Amniotic stem cell (primary cell): ENCODE measurements around the gene PRRC2A.

ENCODE experiments used
- DNase-seq: peaks from one replicate; lab custom pipeline; 2025; lab: John Stamatoyannopoulos, UW

Gene PRRC2A

DNA sequence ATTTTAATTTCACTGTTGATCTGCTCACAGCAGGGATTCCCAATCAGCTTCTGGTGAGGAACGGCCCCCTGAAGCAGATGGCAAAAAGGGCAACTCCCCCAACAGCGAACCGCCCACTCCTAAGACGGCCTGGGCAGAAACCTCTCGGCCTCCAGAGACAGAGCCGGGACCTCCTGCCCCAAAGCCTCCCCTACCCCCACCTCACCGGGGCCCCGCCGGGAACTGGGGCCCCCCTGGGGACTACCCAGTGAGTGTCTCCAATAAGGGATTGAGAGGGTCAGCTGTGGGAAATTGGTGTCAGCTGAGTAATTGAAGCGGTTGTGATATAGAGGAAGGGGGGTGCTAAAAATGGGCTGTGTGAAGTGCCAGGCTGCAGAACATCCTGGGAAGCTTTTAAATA lies 6.4 kb downstream of the PRRC2A start:
- no peak for DNase-seq

DNA sequence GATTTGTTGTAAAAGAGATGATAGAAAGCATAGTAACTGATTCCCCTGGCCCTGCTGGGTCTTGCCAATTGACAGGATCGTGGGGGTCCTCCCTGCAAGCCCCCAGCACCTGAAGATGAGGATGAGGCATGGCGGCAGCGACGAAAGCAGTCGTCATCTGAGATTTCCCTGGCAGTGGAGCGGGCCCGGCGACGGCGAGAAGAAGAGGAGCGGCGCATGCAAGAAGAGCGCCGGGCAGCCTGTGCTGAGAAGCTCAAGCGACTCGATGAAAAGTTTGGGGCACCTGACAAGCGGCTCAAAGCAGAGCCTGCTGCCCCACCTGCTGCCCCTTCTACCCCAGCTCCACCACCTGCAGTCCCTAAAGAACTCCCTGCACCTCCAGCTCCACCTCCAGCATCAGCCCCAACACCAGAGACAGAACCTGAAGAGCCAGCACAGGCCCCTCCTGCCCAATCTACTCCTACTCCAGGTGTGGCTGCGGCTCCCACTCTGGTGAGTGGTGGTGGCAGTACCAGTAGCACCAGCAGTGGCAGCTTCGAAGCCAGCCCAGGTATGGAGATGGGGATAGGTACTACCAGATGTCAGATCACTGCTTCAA lies 7.3 kb downstream of the PRRC2A start:
- DNase-seq: no peak

DNA sequence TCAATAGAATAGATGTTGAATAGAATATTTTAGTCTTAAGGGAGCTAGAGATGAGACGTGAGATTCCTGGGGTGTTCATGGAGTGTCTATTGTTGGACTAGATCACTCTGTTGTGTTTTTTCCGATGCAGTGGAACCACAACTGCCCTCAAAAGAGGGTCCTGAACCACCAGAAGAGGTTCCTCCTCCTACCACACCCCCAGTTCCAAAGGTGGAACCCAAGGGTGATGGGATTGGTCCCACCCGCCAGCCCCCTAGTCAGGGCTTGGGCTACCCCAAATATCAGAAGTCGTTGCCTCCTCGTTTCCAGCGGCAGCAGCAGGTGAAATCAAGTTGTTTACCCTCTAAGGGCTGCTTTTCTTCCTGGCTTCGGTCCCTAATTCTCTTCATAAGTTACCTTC lies 8.5 kb downstream of the PRRC2A start:
- DNase-seq: no peak

DNA sequence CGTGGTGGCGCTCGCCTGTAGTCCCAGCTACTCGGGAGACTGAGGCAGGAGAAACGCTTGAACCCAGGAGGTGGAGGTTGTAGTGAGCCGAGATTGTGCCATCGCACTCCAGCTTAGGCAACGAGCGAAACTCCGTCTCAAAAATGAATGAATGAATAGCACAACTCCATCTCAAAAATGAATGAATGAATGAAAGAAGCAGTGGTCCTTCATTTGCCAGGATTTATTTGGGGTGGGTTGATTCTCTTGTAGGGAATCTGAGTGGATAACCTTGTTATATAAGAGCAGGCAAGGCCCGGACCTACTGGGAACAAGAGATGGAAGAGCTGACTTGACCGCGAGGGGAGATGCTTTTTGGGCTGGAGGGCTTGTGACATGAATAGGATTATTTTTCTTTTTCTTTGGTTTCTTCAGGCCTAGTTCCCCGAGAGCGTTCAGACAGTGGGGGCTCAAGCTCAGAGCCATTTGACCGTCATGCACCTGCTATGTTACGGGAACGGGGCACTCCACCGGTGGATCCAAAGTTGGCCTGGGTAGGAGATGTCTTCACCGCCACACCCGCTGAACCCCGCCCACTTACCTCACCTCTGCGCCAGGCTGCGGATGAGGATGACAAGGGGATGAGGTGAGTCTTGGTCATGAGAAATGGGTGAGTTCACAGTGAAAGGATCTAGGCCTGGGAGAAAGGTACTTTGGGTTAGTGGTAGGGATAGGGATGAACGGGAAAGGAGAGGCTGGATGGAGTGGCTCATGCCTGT lies 9.8 kb downstream of the PRRC2A start:
- no peak for DNase-seq

DNA sequence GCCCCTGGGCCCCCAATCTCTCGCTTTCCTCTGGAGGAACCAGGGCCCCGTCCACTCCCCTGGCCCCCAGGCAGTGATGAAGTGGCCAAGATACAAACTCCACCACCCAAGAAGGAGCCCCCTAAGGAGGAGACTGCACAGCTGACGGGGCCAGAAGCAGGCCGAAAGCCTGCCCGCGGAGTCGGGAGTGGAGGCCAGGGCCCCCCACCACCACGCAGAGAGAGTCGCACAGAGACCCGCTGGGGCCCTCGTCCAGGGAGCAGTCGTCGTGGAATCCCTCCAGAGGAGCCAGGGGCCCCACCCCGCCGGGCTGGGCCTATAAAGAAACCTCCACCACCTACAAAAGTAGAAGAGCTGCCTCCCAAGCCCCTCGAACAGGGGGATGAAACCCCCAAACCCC lies 10.7 kb downstream of the PRRC2A start:
- DNase-seq: no peak

DNA sequence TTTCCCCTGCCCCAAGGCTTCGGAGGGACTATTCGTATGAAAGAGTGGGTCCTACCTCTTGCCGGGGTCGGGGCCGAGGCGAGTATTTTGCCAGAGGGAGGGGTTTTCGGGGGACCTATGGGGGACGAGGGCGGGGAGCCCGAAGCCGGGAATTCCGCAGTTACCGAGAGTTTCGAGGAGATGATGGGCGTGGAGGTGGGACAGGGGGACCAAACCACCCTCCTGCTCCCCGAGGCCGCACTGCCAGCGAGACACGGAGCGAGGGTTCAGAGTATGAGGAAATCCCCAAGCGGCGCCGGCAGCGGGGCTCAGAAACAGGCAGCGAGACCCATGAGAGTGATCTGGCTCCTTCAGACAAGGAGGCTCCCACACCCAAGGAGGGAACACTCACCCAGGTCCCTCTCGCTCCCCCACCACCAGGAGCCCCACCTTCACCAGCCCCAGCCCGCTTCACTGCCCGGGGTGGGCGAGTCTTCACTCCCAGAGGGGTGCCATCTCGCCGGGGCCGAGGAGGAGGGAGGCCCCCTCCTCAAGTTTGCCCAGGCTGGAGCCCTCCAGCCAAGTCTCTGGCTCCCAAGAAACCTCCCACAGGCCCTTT lies 11.3 kb downstream of the PRRC2A start:
- DNase-seq: no peak

DNA sequence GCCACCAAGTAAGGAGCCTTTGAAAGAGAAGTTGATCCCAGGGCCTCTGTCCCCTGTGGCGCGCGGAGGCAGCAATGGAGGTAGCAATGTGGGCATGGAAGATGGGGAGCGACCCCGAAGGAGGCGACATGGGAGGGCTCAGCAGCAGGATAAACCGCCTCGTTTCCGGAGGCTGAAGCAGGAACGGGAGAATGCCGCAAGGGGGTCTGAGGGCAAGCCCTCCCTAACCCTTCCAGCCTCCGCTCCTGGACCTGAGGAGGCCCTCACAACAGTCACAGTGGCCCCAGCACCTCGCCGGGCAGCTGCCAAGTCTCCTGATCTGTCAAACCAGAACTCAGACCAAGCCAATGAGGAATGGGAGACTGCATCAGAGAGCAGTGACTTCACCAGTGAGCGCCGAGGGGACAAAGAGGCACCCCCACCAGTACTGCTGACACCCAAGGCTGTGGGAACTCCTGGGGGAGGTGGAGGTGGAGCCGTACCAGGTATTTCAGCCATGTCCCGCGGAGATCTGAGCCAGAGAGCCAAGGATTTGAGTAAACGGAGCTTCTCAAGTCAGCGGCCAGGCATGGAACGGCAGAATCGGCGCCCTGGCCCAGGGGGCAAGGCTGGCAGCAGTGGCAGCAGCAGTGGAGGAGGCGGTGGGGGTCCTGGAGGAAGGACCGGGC lies 11.9 kb downstream of the PRRC2A start:
- no peak for DNase-seq

DNA sequence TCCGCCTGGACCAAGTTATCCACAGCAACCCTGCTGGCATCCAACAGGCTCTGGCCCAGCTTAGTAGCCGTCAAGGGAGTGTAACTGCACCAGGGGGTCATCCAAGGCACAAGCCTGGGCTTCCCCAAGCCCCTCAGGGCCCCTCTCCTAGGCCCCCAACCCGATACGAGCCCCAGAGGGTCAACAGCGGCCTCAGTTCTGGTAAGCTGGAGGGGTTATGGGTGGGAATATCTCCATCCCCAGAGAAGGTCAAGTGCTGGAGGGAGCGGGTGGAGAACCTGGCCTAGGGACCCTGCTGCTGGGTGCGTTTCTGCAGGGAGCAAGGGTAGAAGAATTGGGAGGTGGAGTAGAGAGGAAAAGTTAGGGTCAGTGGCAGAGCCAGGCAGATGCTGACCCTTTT lies 12.9 kb downstream of the PRRC2A start:
- DNase-seq: no peak

DNA sequence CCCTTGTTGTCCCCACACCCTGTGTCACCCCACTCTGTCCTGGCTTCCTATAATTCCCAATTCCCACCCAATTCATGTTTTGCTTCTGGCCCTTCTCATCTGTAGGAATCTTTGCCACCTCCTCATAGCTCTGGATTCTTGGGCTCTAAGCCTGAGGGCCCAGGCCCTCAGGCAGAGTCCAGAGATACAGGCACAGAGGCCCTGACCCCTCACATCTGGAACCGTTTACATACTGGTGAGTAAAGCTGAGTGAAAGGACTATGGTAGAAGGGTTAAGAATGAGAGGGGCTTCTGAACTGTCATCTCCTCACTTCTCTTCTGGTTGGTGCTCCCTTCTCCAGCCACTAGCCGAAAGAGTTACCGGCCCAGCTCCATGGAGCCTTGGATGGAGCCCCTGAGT lies 13.6 kb downstream of the PRRC2A start:
- no peak for DNase-seq

DNA sequence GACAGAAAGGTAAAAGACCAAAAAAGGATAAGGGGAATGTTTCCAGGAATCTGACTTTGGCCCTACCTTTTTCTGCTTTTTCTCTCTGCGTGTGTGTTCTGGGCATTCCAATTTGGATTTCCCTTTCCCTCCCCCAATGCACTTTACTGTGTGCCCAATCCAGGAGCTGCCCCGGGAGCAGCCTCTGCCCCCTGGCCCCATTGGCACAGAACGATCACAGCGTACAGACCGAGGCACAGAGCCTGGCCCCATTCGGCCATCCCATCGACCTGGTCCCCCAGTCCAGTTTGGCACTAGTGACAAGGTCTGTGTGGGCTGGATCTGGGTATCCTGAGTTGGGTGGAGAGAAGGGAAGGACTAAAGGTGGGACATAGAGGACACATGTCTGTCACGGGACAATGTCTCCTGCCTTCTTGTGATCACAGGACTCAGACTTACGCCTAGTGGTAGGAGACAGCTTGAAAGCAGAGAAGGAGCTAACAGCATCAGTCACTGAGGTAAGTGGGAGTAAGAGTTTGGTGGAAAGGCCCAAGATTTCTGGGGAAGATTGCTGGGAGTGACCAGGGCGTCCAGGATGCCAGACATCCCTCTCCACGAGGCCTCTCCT lies 14.6 kb downstream of the PRRC2A start:
- DNase-seq: no peak

DNA sequence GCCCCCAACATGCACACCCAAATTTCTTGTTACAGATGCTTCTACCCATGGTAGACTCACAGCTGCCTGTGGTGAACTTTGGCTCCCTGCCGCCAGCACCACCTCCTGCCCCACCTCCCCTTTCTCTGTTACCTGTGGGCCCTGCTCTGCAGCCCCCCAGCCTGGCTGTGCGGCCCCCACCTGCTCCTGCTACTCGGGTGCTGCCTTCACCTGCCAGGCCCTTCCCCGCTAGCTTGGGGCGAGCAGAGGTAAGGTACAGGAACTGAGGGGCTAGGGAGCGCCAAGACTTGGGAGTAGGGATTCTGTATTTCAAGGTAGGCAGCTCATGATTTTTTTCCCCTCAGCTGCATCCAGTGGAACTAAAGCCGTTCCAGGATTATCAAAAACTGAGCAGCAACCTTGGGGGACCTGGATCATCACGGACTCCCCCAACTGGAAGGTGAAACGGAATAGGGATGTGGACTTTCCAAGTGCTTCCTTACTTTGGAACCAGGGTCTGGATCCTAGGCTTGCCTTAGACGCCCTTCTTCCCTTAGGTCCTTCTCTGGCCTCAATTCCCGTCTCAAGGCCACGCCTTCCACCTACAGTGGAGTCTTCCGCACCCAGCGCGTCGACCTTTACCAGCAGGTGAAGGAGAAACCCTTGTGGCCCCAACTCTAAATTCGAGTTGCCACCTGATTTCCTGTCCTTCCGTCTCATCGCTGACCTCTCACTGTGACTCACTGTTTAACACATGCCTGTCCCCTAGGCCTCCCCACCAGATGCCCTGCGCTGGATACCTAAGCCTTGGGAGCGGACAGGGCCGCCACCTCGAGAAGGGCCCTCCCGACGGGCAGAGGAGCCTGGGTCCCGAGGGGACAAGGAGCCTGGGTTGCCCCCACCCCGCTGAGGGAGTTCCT lies 16.4 kb downstream of the PRRC2A start:
- no peak for DNase-seq

DNA sequence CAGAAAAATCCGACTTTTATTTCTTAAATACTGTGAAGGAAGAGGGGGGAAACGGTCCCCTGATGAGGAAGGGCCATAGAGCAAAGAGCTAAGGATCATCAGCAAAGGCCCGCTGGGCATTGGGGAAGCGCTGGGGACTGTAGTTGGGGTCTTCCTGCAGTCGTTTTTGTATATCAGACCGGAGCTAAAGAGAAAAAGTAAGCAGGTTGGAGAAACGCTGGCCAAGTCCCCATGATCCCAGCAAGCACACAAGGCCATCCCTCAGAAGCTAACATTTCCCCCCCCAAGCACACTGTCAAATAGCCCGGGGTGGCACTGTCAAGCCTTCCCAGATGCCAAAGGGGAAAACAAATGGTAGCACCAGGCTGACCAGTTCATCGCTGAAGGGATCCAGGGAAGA lies 18.5 kb downstream of the PRRC2A start:
- no peak for DNase-seq

DNA sequence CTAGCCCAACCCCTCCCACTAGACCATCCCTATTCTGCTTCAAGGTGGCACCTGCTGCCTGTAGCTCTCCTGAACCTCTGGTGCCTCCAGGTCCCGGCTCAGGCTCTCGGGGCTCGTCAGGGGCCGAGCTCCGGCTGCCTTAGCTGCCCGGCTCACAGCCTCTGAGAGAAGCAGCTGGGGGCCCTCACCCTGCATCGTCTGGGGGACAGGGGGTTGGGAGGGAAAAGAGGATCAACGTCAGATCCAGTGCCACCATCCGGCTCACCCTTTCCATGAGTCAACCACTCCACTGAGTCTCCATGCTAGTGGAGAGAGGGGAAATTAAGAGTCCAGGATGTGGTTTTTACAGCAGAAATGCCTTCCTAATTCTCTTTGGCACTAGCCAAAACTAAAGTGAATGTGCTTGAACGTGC lies 18.9 kb downstream of the PRRC2A start:
- peak; percentile 13 for DNase-seq

DNA sequence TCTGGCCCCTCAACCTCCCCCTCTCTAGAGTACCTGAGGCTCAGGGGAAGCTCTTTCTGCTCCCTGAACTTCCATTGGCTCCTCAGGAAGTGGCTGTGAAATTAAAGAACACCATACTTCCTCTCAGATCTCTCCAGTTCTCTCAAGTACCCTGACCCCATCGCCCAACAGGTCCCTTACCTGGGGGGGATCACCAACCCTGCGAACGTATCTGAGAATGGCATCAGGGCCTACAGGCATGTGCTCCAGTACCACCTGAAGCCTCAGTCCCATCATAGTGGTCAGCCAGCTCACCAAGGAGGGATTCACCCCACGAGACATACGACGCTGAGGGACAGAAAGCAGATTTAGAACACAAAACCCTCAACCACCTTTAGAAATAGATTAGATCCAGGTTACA lies 20.1 kb downstream of the PRRC2A start:
- DNase-seq: no peak

DNA sequence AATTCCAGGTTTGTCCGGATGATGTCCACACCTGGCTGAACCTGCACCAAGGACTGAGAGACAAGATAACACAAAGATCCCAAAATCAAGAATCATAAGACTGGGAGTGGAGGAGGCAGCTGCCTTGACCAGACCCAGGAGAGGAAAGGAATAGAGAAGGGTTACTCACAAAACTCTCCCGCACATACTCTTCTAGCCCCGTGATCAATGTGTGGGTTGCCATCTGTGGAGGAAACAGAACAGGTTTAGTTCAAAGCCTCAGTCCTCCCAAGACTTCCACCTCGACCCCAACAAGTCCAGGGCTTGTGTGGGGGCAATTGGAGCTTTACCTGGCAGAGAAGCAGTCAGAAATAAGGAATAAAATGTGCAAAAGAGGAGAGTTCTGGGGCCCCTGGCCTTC lies 20.9 kb downstream of the PRRC2A start:
- DNase-seq: no peak

DNA sequence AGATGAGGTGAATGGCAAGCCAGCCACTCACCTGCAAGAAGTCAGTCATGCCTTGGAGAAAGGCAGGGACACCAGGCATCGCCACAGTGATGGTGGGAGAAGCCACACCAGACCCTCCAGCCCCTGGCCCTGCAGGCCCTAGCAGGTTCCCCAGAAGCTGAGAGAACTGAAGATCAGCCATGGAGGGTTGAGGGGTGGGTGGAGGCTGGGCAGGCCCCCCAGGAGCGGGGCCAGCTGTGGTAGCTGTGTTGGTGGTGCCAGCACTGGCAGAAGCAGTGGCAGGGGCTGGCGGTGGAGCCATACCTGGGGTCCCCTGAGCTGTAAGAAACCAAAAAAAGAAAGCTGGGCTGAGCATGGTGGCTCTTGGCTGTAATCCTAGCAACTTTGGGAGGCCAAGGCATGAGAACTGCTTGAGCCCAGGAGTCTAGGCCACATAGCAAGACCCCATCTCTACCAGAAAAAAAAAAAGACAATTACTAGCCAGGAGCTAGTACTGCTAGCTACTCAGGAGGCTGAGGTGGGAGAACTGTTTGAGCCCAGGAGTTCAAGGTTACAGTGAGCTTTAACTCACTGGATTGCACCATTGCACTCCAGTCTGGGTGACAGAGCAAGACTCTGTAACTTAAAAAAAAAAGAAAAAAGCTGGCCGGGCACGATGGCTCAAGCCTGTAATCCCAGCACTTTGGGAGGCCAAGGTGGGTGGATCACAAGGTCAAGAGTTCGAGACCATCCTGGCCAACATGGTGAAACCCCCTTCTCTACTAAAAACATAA lies 22.5 kb downstream of the PRRC2A start:
- no peak for DNase-seq

DNA sequence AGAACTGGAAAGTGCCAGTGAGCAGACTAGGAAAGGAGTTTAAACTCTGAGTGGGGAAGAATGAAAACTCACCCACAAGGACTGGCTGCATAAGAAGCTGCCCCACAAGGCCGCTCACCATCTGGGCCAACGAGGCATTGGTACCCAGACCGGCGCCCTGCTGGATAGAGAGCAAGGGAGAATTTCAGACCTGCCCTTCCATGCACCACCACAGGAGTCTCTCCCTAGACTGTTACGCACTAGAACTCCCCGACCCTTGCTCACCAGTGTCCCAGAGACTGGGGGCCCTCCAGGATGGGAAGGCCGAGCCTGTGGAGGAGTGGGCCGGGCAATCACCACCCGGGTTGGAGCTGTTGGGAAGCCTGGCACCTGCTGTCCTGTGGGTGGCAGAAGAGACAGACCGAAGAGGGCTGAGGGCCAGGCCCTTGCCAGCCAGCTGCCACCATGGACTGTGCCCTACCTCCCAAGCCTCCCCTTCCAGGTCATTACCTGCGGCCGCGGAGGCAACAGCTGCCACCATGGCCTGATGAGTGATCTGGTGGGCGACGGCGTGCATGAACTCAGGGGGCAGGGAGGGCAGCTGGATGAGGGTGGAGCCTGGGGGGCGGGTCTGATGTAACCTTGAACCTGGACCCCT lies 23.4 kb downstream of the PRRC2A start:
- DNase-seq: no peak

DNA sequence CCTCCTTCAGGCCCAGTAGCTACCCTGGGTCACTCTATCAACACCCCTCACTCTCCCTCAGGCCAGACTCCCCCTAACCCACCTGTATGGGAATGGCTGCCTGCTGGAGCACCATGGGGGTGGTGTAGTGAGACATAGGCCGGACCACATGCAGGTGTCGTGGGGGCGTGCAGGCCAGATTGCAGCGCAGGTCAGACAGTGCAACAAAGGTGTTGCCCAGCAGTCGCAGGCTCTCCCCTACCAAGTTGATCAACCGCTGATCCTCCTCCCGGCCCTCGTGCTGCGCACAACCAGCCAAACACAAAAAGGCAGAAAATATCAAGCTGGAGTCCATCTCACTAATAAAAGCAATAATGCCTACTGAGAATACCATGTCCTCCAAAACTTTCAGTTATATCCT lies 24.8 kb downstream of the PRRC2A start:
- DNase-seq: no peak

DNA sequence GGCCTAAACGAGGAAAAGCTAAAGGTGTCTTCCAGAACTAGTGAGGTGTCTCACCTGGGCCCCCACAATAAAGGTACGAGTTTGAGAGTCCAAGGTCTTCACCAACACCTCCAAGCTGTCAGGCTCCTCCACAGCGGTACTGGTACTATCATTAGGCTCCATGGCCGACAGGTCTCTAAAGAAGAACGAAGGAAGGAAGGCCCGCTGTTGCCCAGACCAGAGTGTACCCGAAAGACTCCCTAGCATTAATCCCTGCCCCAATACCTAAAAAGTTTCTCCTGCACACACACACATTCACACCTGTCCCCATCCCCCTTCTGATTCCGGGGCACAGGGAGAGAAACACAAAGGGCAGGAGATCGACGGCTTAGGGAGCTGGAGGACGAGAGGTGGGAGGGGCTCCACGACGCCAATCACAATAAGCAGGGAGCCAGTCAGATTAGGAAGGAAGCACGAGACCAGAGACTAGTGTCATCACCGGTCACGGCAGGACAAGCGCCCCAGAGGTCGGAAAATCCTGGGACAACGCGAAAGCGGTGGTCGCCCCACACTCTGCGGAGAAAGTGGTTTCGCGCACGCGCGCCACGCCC lies 31.2 kb downstream of the PRRC2A start:
- DNase-seq: peak; percentile 69
